Right atrium auricular region (tissue), 2 donors: ENCODE results near the gene KIFAP3. TPM values are rescaled to one million over a fixed set of nuclear protein-coding genes. Genes with fewer than 3 reads are reported as not detected.

Experiments used
- DNase-seq: peaks from one replicate; pipeline ENCODE4 v3.0.0-alpha.2; 2019; ENCODE audit warnings: low spot score
- H3K27ac ChIP-seq, 2 donors: fragments of 200-600 bp; sonication (generic); 1 replicate in 1 of 2; 2 replicates in 1 of 2; pipeline ENCODE4 v1.5.1; 2016 to 2019
- H3K27me3 ChIP-seq, 2 donors: fragments of 200-600 bp; sonication (generic); one replicate each; pipeline versions ENCODE4 v1.5.1 to v1.6.0; 2017 to 2019
- H3K36me3 ChIP-seq: fragments of 200-600 bp; sonication (generic); one replicate; pipeline ENCODE4 v1.5.1; 2016
- H3K4me1 ChIP-seq, 2 donors: fragments of 200-600 bp; sonication (generic); one replicate each; pipeline versions ENCODE4 v1.5.1 to v1.6.0; 2017 to 2019
- H3K4me3 ChIP-seq, 2 donors: fragments of 200-600 bp; sonication (generic); 1 replicate in 1 of 2; 2 replicates in 1 of 2; pipeline ENCODE4 v1.5.1; 2017 to 2019; ENCODE audit warnings: mild to moderate bottlenecking in 1 of 2, moderate library complexity in 1 of 2
- H3K9me3 ChIP-seq, 2 donors: fragments of 200-600 bp; sonication (generic); one replicate each; pipeline ENCODE4 v1.5.1; 2019
- total RNA-seq, 2 donors: library from RNA; depleted of rRNA; stranded (reverse); fragments of >200 nt; gene quantifications; one replicate each; pipeline ENCODE4 v1.1.0, GENCODE V29; 2016
- TF ChIP-seq, protein P1 (sequence below), 2 donors: fragments of 200-600 bp; sonication (generic); IDR thresholded peaks; one replicate each; pipeline ENCODE4 v1.5.1; 2019; ENCODE audit warnings: antibody characterized with exemption in 2 of 2

KIFAP3 gene
- total RNA-seq, 2 donors from 2014 or later, result 52.3 to 62.2 TPM

DNA sequence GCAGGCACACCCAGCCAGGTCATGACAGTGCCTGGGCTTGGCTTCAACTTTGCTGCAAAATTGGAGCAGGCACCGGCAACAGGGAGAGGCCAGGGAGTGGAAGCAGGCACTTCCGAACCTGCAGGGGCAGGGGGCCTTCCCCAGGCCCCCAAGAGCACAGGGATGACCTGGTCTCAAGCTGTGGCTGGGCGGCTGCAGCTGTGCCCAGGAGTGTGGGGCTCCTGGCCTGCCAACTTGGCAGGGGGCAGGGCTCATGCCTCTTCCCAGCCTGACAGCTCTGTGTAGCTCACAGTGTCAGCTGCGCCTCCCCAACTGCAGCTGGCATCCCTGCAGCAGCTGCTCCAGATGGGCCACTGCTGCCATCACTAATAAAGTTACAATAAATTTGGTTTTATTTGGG is 129.3 kb downstream of the KIFAP3 start:
- Histone ChIP-seq H3K4me3 (no peak overlapping the region), H3K9me3 (no peaks in the 10 kb centered on the region), H3K27ac (no peak overlapping the region), H3K27me3 (no peaks in the 10 kb centered on the region), H3K4me1 (no peaks in the 10 kb centered on the region), H3K36me3 (peaks cover 8% of the 10 kb centered on the region)
- DNase-seq, result no peak
- TF ChIP-seq, protein P1, sequence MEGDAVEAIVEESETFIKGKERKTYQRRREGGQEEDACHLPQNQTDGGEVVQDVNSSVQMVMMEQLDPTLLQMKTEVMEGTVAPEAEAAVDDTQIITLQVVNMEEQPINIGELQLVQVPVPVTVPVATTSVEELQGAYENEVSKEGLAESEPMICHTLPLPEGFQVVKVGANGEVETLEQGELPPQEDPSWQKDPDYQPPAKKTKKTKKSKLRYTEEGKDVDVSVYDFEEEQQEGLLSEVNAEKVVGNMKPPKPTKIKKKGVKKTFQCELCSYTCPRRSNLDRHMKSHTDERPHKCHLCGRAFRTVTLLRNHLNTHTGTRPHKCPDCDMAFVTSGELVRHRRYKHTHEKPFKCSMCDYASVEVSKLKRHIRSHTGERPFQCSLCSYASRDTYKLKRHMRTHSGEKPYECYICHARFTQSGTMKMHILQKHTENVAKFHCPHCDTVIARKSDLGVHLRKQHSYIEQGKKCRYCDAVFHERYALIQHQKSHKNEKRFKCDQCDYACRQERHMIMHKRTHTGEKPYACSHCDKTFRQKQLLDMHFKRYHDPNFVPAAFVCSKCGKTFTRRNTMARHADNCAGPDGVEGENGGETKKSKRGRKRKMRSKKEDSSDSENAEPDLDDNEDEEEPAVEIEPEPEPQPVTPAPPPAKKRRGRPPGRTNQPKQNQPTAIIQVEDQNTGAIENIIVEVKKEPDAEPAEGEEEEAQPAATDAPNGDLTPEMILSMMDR (IDR thresholded peaks at IDR 0.05), result no peak

- Histone ChIP-seq H3K4me3 (no peak overlapping the region), H3K9me3 (no peaks in the 10 kb centered on the region), H3K36me3 (peaks cover 8% of the 10 kb centered on the region), H3K27ac (no peak overlapping the region), H3K4me1 (no peaks in the 10 kb centered on the region), H3K27me3 (no peaks in the 10 kb centered on the region)
- DNase-seq, result no peak
- TF ChIP-seq, protein P1 (IDR thresholded peaks at IDR 0.05), result no peak
These were observed 129.9 kb downstream of the KIFAP3 start for GRCh38 chr1:169944621-169945020.

DNA sequence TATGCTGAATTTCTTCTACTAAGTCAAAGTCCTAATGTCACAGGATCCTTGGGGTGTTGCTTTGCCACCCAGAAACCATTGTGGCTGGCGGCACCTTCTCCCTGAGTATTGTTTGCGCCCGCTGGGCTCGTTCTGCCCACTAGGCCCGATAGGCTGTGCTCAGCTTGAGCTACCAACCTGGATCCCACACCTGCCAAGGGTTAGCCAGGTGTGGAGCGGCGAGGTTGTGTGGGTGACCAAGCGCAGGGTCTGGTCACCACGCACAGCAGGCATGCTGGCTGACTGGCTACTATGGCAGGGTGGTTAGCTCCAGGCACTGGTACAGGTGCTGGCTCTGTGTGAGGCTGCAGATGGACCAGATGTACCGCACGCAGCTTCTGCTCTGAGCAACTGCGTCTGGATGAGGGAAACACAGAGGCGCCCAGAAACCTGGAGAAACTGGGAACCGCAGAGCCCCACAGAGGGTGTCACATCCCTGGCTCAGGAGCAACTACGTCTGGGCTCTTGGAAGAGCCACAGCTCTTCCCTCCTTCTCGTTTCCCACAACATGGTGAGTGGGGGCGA is 130.4 kb downstream of the KIFAP3 start:
- no peaks in the 10 kb centered on the region for H3K4me1 ChIP-seq
- H3K9me3 ChIP-seq, result no peaks in the 10 kb centered on the region
- TF ChIP-seq, protein P1 (IDR thresholded peaks at IDR 0.05), result no peak
- no peak overlapping the region for H3K27ac ChIP-seq
- H3K36me3 ChIP-seq, result peaks cover 8% of the 10 kb centered on the region
- no peaks in the 10 kb centered on the region for H3K27me3 ChIP-seq
- no peak for DNase-seq
- no peak overlapping the region for H3K4me3 ChIP-seq

DNA sequence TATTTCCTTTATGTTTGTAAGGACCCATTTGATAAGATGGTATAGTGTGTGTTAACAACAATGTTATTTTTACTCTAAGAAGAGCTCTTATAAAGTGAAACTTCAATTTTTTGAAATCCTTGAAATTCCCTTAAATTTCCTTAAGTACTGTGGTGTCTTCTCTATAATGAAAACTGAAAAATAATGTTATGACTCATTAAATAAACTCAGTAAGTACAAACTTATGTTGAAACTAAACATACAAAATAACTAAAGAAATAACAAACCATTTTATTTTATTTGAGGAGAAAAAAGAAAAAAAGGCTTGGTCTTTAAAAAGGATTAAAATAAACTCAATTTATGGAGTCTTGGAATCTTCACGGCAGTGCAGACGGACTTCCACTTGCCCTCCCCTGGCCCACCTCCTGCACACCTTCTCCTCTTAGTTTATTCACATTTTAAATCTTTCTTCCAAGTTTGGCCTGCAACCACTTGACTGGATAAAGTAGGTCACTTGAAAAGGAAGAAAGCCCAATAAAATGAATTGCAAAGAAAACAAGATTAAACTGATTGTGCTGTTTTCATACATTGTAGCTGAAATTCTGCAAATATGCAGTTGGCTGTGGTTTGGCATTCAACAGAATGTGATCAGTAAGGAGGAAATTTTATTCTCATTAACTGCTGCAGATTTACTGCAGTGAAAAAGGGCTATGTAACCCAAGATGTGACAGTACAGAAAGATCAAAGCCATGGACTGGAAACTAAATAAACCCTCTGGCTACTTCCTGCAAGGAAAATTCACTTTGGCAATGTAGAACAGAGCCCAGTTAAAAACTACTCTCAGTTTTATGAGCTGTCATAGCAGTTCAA is 132.3 kb downstream of the KIFAP3 start:
- Histone ChIP-seq H3K9me3 (no peaks in the 10 kb centered on the region), H3K27me3 (no peaks in the 10 kb centered on the region), H3K4me1 (no peaks in the 10 kb centered on the region), H3K27ac (no peak overlapping the region), H3K4me3 (no peak overlapping the region), H3K36me3 (peaks cover 8% of the 10 kb centered on the region)
- no peak for DNase-seq
- TF ChIP-seq, protein P1 (IDR thresholded peaks at IDR 0.05), result no peak

- Histone ChIP-seq H3K4me3 (no peak overlapping the region), H3K27me3 (no peaks in the 10 kb centered on the region), H3K4me1 (no peaks in the 10 kb centered on the region), H3K9me3 (no peaks in the 10 kb centered on the region), H3K27ac (no peak overlapping the region), H3K36me3 (no peaks in the 10 kb centered on the region)
- TF ChIP-seq, protein P1 (IDR thresholded peaks at IDR 0.05), result no peak
- no peak for DNase-seq
These were observed 140.3 kb downstream of the KIFAP3 start for GRCh38 chr1:169933984-169934725.
